SU-DHL-6 (cell line): Measurements from ENCODE around the gene UTF1.

Experiments used
- H2AFZ ChIP-seq: fragments of 200-600 bp; sonication (generic); 2 replicates; pipeline ENCODE4 v1.6.1; 2014; ENCODE audit warnings: low read depth, mild to moderate bottlenecking, moderate library complexity, mixed read lengths, antibody characterized with exemption, low read length; ENCODE audit not compliant: severe bottlenecking
- H3F3A ChIP-seq: fragments of 200-600 bp; shearing (Covaris generic); 2 replicates; pipeline ENCODE4 v1.6.0; 2016; ENCODE audit warnings: antibody characterized with exemption, mild to moderate bottlenecking; ENCODE audit not compliant: insufficient read depth
- H3K27ac ChIP-seq: fragments of 200-600 bp; sonication (generic); 2 replicates; pipeline ENCODE4 v1.5.1; 2016; ENCODE audit warnings: low read depth, mild to moderate bottlenecking, low read length, moderate library complexity, mixed read lengths
- H3K27me3 ChIP-seq: fragments of 200-600 bp; sonication (generic), shearing (Covaris generic); 2 replicates; pipeline ENCODE4 v1.6.0; 2014; ENCODE audit warnings: mild to moderate bottlenecking, low read length
- H3K36me3 ChIP-seq: fragments of 200-600 bp; sonication (generic); 2 replicates; pipeline ENCODE4 v1.6.1; 2014; ENCODE audit warnings: mild to moderate bottlenecking, low read length, mixed read lengths
- H3K4me2 ChIP-seq: fragments of 300-600, 200-600 bp; shearing (Covaris generic), sonication (generic); 2 replicates; pipeline ENCODE4 v1.6.0; 2014; ENCODE audit warnings: low read length, low read depth, mild to moderate bottlenecking; ENCODE audit not compliant: poor library complexity, severe bottlenecking
- H3K4me3 ChIP-seq: fragments of 200-600 bp; sonication (generic); 2 replicates; pipeline ENCODE4 v1.5.1; 2014; ENCODE audit warnings: antibody characterized with exemption, low read length, mild to moderate bottlenecking, mixed read lengths; ENCODE audit not compliant: insufficient read depth, poor library complexity, severe bottlenecking
- H3K79me2 ChIP-seq: fragments of 200-600 bp; sonication (generic); 2 replicates; pipeline ENCODE4 v1.6.1; 2014; ENCODE audit warnings: mild to moderate bottlenecking, low read length, moderate library complexity; ENCODE audit not compliant: insufficient read depth
- H3K9ac ChIP-seq: fragments of 200-600 bp; sonication (generic); 2 replicates; pipeline ENCODE4 v1.7.0; 2014; ENCODE audit warnings: mild to moderate bottlenecking, low read length
- H3K9me2 ChIP-seq: fragments of 200-600 bp; sonication (generic); replicated peaks from 2 replicates; pipeline ENCODE4 v1.6.1; 2014; ENCODE audit warnings: low read length; ENCODE audit not compliant: insufficient read depth
- H3K9me3 ChIP-seq: fragments of 200-600 bp; sonication (generic); 2 replicates; pipeline ENCODE4 v1.6.1; 2014; ENCODE audit warnings: low read length, mixed read lengths; ENCODE audit not compliant: insufficient read depth
- H4K20me1 ChIP-seq: fragments of 200-600 bp; sonication (generic); 2 replicates; pipeline ENCODE4 v1.6.1; 2014; ENCODE audit warnings: low read depth, mild to moderate bottlenecking, antibody characterized with exemption, low read length, moderate library complexity, mixed read lengths
- CTCF ChIP-seq: fragments of 200-600 bp; sonication (generic); IDR thresholded peaks from one replicate; pipeline ENCODE4 v1.5.1; 2017; ENCODE audit warnings: antibody characterized with exemption, mild to moderate bottlenecking, low read length, moderate library complexity; ENCODE audit not compliant: insufficient read depth, poor library complexity, severe bottlenecking
- EZH2phosphoT487 ChIP-seq: fragments of 200-600 bp; sonication (generic), shearing (Covaris generic); conservative IDR thresholded peaks from 2 replicates; pipeline ENCODE4 v1.6.1; 2018; ENCODE audit warnings: mild to moderate bottlenecking, antibody characterized with exemption, low read length, moderate library complexity, mixed read lengths

Gene UTF1

GRCh38 chr10:133207041-133207600 lies 22.9 kb upstream of the UTF1 start:
- no peak overlapping the region for H3K4me3 ChIP-seq
- no peak overlapping the region for H3K27ac ChIP-seq
- TF ChIP-seq CTCF = no peak
- no peak for TF ChIP-seq EZH2phosphoT487
- H3K79me2 ChIP-seq = no peaks in the 10 kb centered on the region
- H3K9ac ChIP-seq = no peak overlapping the region
- H3K36me3 ChIP-seq = no peaks in the 10 kb centered on the region
- H3K27me3 ChIP-seq = no peaks in the 10 kb centered on the region
- no peaks in the 10 kb centered on the region for H3F3A ChIP-seq
- H4K20me1 ChIP-seq = no peaks in the 10 kb centered on the region
- H3K9me3 ChIP-seq = no peaks in the 10 kb centered on the region
- no peaks in the 10 kb centered on the region for H3K9me2 ChIP-seq
- no peak overlapping the region for H2AFZ ChIP-seq
- no peak overlapping the region for H3K4me2 ChIP-seq

GRCh38 chr10:133207627-133208026 lies 22.4 kb upstream of the UTF1 start:
- no peaks in the 10 kb centered on the region for H3K27me3 ChIP-seq
- no peaks in the 10 kb centered on the region for H4K20me1 ChIP-seq
- TF ChIP-seq CTCF (no peak), EZH2phosphoT487 (no peak)
- H2AFZ ChIP-seq = no peak overlapping the region
- no peak overlapping the region for H3K9ac ChIP-seq
- no peaks in the 10 kb centered on the region for H3K79me2 ChIP-seq
- H3K36me3 ChIP-seq = no peaks in the 10 kb centered on the region
- no peaks in the 10 kb centered on the region for H3K9me3 ChIP-seq
- H3F3A ChIP-seq = no peaks in the 10 kb centered on the region
- no peak overlapping the region for H3K4me2 ChIP-seq
- no peaks in the 10 kb centered on the region for H3K9me2 ChIP-seq
- no peak overlapping the region for H3K27ac ChIP-seq
- H3K4me3 ChIP-seq = no peak overlapping the region

DNA sequence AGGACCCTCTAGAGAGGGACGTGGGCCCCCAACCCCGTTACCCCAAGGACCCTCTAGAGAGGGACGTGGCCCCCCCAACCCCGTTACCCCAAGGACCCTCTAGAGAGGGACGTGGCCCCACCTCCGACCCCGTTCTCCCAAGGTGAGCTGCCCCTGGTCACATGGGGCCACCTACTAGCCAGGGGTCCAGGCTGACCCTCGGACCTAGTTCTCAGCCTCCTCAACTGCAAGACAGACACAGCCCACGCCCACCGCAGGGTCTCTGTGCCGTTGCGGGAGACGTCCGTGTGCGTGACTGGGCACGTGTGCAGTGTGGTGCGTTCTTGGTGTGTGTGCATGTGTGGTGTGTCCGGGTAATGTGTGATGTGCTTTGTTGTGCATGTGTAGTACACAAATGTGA lies 21.6 kb upstream of the UTF1 start:
- no peaks in the 10 kb centered on the region for H4K20me1 ChIP-seq
- no peaks in the 10 kb centered on the region for H3K27me3 ChIP-seq
- no peaks in the 10 kb centered on the region for H3K36me3 ChIP-seq
- H3K4me2 ChIP-seq = no peak overlapping the region
- no peak for TF ChIP-seq CTCF
- TF ChIP-seq EZH2phosphoT487 = no peak
- H3F3A ChIP-seq = no peaks in the 10 kb centered on the region
- H3K9ac ChIP-seq = no peak overlapping the region
- H2AFZ ChIP-seq = no peak overlapping the region
- no peak overlapping the region for H3K27ac ChIP-seq
- no peaks in the 10 kb centered on the region for H3K79me2 ChIP-seq
- no peaks in the 10 kb centered on the region for H3K9me2 ChIP-seq
- H3K9me3 ChIP-seq = no peaks in the 10 kb centered on the region
- no peak overlapping the region for H3K4me3 ChIP-seq

- H3K27me3 ChIP-seq = no peaks in the 10 kb centered on the region
- no peaks in the 10 kb centered on the region for H3K36me3 ChIP-seq
- no peaks in the 10 kb centered on the region for H3K79me2 ChIP-seq
- TF ChIP-seq CTCF = no peak
- TF ChIP-seq EZH2phosphoT487 = no peak
- no peak overlapping the region for H3K4me2 ChIP-seq
- H3K4me3 ChIP-seq = no peak overlapping the region
- no peaks in the 10 kb centered on the region for H3K9me2 ChIP-seq
- H3K9ac ChIP-seq = no peak overlapping the region
- H3F3A ChIP-seq = no peaks in the 10 kb centered on the region
- no peaks in the 10 kb centered on the region for H3K9me3 ChIP-seq
- no peak overlapping the region for H3K27ac ChIP-seq
- no peaks in the 10 kb centered on the region for H4K20me1 ChIP-seq
- H2AFZ ChIP-seq = no peak overlapping the region
Measured at GRCh38 chr10:133209117-133209516, 20.9 kb upstream of the UTF1 start.
